HAP-1 (cell line): ENCODE results near the gene DLG5.

Experiments
- DNase-seq, 2 experiments: peaks; one replicate each; pipeline ENCODE4 v3.0.0-alpha.2; 2016 to 2020; ENCODE audit warnings: low spot score in 2 of 2
- H3K27me3 ChIP-seq: fragments of 250-450 bp; sonication (Bioruptor Pico); 2 replicates; pipeline ENCODE4 v1.5.1; 2020; ENCODE audit warnings: low read depth, mild to moderate bottlenecking, moderate library complexity
- H3K36me3 ChIP-seq: fragments of 250-450 bp; sonication (Bioruptor Pico); replicated peaks from 2 replicates; pipeline ENCODE4 v1.5.1; 2020; ENCODE audit warnings: mild to moderate bottlenecking
- H3K4me1 ChIP-seq: fragments of 250-450 bp; sonication (Bioruptor Pico); 2 replicates; pipeline ENCODE4 v1.5.1; 2020; ENCODE audit warnings: mild to moderate bottlenecking
- H3K4me3 ChIP-seq: fragments of 250-450 bp; sonication (Bioruptor Pico); 2 replicates; pipeline ENCODE4 v1.5.1; 2020; ENCODE audit warnings: mild to moderate bottlenecking, moderate library complexity
- H3K9me3 ChIP-seq: fragments of 250-450 bp; sonication (Bioruptor Pico); 2 replicates; pipeline ENCODE4 v1.5.1; 2020; ENCODE audit warnings: mild to moderate bottlenecking, moderate library complexity
- in situ Hi-C: fragments of 300-500 bp; cut with MboI; formaldehyde crosslinking; loops from 3 replicates; pipeline ENCODE4 v1.14.3; 2020; ENCODE audit warnings: low sequenced_read_pairs, inconsistent platforms, mixed read lengths

The DLG5 gene

DNA sequence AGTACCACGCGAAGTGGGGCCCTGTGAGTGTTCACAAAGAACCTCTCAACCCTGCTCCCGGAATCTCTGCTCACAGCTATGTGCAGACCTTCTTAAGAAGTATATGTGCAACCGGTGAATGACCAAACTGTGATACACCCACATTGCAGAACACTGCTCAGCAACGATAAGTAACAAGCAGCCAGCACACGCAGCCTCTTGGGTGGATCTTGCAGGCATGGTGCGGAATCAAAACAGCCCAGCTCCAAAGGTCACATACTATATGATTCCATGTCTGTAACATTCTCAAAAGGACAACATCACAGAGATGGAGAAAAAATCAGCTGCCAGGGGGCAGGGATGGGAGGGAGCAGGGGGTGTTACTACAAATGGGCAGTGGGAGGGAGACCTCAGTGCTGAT, 101.6 kb downstream of the DLG5 start:
- Histone ChIP-seq H3K27me3 (no peaks in the 10 kb centered on the region), H3K36me3 (peaks cover 11% of the 10 kb centered on the region), H3K4me3 (no peak overlapping the region), H3K4me1 (no peaks in the 10 kb centered on the region), H3K9me3 (no peaks in the 10 kb centered on the region)
- no peak for DNase-seq
- in situ Hi-C loops, result no loop called here

DNA sequence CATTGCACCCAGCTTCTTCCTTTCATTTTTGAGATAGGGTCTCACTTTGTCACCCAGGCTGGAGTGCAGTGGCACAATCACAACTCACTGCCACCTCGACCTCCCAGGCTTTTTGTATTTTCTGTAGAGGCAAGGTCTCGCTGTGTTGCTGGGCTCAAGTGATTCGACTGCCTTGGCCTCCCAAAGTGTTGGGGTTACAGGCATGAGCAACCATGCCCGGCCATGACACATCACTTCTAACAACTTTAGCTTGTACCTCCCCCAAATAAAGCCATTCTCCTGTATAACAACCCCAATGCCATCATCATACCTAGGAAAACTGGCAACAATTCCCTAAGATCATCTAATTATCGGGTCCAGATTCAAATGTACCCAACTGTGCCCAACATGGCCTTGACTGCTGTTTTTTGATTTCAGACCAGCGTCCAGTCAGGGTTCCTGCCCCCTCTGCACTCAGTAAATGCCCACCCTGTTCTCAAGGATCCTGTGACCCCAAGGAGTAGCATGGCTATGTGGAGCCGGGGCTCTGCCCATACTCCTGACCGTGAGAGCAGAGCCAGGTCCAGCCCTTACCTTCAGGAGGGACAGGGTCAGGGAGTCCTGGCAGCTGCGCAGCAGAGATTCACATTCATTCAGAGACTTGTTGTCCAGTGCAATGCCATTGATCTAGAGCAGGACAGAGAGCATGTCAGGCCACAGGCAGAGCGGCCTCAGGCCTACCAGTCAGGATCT, 102.6 kb downstream of the DLG5 start:
- no peaks in the 10 kb centered on the region for H3K27me3 ChIP-seq
- DNase-seq, result no peak
- no peaks in the 10 kb centered on the region for H3K4me1 ChIP-seq
- no peaks in the 10 kb centered on the region for H3K9me3 ChIP-seq
- in situ Hi-C loops, result no loop called here
- no peak overlapping the region for H3K4me3 ChIP-seq
- H3K36me3 ChIP-seq, result peaks cover 8% of the 10 kb centered on the region

DNA sequence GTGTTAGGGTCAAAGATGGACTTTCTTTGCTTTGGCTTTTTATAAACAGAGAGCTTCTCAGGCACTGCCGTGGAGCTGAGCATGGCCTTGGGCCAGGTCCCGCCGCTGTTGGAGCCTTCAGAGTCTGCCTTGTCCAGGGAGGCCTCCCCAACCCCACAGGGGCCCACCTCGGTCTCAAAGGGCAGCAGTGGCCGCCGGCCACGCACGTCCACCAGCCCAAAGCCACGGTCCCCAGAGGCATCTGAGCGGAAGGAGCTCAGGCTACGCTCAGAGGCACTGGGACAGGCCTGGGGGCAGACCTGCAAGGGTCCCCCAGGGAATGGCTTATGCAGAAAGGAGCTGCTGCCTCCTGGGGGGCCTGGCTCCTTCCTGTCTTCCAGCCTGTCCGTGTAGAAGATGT, 105.0 kb downstream of the DLG5 start:
- Histone ChIP-seq H3K36me3 (peaks cover 23% of the 10 kb centered on the region), H3K27me3 (no peaks in the 10 kb centered on the region), H3K9me3 (no peaks in the 10 kb centered on the region), H3K4me3 (no peak overlapping the region), H3K4me1 (no peaks in the 10 kb centered on the region)
- DNase-seq, result no peak
- in situ Hi-C loops, result no loop called here

DNA sequence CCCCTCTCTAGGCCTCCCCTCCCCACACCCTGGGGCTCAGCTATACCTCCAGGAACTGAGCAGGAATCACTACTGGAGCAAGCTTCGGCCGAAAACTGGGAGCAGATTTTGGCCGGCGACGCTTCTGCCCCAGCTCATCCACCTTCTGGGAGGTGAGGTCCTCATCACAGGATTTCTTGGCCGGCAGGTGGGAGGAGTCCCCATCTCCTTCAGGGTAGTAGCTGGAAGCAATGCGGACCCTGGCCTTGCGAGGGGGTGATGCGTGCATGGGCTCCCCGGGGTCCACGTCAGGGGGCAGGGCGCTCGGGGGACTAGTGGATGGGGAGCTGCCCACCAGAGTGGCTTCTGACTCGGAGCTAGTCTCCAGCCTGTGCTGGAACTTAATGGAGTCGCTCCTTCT, 105.5 kb downstream of the DLG5 start:
- H3K27me3 ChIP-seq, result no peaks in the 10 kb centered on the region
- H3K4me3 ChIP-seq, result no peak overlapping the region
- no peak for DNase-seq
- peaks cover 26% of the 10 kb centered on the region for H3K36me3 ChIP-seq
- H3K9me3 ChIP-seq, result no peaks in the 10 kb centered on the region
- no peaks in the 10 kb centered on the region for H3K4me1 ChIP-seq
- in situ Hi-C loops, result no loop called here

DNA sequence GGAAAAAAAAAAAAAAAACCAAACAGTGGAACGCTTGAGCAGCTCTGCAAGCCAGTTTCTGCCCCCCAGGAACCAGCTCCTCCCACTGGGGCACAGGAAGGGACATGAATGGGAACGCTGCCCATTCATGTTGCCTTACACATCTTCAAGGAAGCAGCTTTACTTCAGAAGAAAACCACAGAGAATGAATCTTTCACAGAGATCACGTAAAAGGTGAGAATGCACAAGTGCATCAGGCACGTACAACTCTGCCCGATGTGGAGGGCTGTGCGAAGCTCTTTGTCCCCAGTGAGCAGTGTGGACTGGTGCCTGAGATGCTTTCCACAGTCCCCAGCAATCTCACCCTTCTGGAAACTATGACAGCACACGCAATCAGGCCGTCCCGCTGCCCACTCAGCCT, 106.2 kb downstream of the DLG5 start:
- H3K4me1 ChIP-seq, result no peaks in the 10 kb centered on the region
- no peak for DNase-seq
- no peaks in the 10 kb centered on the region for H3K27me3 ChIP-seq
- peaks cover 30% of the 10 kb centered on the region for H3K36me3 ChIP-seq
- no peaks in the 10 kb centered on the region for H3K9me3 ChIP-seq
- H3K4me3 ChIP-seq, result no peak overlapping the region
- in situ Hi-C loops, result no loop called here

DNA sequence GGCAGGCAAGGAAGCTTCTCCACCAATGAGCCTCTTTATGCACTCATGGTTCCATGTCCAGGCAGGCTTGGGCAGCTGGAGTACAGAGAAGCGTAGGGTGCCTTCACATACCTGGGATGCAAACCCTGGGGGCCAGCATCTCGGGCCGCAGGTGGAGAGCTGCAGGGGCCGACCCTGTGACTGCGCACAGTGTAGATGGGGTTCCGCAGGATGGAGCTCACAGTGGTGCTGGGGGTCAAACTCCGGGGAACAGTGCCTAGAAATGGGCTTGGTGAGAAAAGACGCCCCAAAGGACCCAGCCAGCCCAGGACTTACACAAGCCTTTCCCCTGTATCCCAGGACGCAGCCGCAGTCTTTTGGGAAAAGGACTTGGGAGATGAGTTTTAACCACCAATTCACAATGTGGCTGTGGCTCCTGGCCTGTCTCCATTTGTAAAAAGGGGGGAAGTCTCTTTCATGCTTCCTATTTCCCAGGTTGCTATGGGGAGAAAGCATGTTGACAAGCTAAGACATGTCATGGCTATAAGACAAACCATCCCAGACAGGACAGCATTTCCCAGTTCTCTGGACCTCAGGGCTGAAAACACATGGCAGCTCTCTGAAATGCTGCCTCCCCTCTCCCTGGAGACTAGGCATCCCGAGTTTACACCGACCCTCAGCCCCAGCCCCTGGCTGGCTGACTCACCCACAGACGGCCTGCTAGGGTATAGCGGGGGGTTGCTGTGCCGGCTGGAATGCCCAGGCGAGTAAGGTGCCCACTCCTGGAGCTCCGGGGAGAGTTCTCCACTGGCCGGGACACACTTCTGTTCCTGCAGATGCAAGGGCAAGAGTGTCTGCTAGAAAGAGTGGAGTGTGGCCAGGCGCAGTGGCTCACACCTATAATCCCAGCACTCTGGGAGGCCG, 107.1 kb downstream of the DLG5 start:
- in situ Hi-C loops, result no loop called here
- peaks cover 34% of the 10 kb centered on the region for H3K36me3 ChIP-seq
- H3K4me3 ChIP-seq, result no peak overlapping the region
- H3K9me3 ChIP-seq, result no peaks in the 10 kb centered on the region
- no peaks in the 10 kb centered on the region for H3K27me3 ChIP-seq
- no peaks in the 10 kb centered on the region for H3K4me1 ChIP-seq
- DNase-seq, result no peak

DNA sequence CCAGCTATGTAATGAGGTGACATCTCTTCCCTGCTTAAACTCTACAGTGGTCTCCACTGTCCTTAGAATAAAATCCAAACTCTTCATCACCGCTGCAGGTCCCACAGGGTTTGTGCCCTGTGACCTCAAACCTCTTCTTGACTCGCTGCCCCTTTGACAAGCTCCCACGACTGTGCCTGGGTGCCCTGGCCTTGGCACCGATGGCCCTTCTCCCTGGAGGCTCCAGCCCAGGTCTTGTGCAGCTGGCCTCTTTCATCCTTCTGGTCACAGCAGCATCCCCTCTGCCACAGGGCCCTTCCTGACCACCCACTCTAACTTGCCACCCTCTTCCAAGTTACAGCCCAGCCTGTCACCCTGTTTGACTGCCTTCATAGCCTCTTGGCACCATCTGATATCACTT, 108.2 kb downstream of the DLG5 start:
- no peaks in the 10 kb centered on the region for H3K27me3 ChIP-seq
- in situ Hi-C loops, result no loop called here
- peaks cover 34% of the 10 kb centered on the region for H3K36me3 ChIP-seq

DNA sequence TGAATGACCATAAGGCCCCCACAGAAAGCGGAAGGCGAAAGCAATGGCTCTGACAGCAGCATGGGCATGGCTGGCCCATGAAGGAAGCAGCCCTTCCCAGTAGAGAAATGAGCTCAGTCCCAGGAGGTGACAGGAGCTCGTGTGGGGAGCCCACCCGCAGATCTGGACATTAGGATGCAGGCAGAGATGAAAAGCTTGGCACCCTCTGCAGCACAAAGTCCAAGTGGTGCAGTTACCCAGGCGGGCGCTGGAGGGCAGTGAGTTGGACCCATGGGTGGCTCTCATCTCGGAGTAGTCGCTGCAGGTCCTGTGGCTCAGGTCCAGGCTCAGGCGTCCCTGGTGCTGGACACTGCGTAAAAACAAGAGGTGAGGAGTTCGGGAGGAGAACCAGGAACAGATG, 109.0 kb downstream of the DLG5 start:
- H3K4me1 ChIP-seq, result no peaks in the 10 kb centered on the region
- H3K36me3 ChIP-seq, result peaks cover 34% of the 10 kb centered on the region
- in situ Hi-C loops, result no loop called here
- H3K9me3 ChIP-seq, result no peaks in the 10 kb centered on the region
- no peaks in the 10 kb centered on the region for H3K27me3 ChIP-seq
- H3K4me3 ChIP-seq, result no peak overlapping the region
- DNase-seq, result no peak

More for the DNA sequence above, 108.2 kb downstream of the DLG5 start:
- DNase-seq, result no peak
- H3K4me3 ChIP-seq, result no peak overlapping the region
- no peaks in the 10 kb centered on the region for H3K4me1 ChIP-seq
- H3K9me3 ChIP-seq, result no peaks in the 10 kb centered on the region

DNA sequence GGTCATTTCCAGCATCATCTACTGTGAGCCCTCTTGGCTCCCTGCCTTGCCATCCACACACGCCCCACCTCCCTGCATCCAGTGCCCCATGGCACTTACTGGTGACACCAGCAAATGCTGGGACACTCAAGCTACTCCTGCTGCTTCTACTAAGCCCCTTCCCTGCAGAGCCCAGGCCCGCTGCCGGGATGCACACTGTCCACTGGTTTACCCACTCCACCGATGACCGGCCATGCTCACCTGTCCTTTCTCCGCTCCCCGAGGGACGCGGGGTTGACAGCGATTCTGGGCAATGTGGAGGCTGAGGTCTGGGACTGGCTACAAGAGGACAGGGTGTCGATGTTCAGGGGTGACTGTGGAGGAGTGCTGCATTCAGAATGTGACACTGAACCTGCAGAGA, 110.2 kb downstream of the DLG5 start:
- DNase-seq, result no peak
- peaks cover 42% of the 10 kb centered on the region for H3K36me3 ChIP-seq
- no peaks in the 10 kb centered on the region for H3K9me3 ChIP-seq
- H3K4me3 ChIP-seq, result no peak overlapping the region
- in situ Hi-C loops, result no loop called here
- no peaks in the 10 kb centered on the region for H3K4me1 ChIP-seq
- no peaks in the 10 kb centered on the region for H3K27me3 ChIP-seq

DNA sequence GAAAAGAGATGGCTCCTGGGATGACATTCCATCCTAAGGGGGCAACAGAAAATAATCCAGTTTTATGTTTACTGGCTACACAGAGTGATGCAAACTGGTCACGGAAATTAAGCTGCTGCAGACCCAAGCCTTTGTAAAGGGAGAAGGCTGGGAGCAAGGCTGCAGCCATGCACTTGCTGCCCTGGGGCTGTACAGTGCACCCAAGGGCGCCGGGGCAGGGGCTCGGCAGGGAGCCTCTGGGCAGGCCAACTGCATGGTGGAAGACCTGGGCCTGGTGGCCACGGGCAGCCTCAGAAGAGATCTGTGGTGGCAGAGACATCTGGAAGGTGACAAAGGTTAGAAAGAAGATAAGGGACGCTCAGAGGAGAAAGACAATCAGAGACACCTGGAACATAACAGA, 113.8 kb downstream of the DLG5 start:
- peaks cover 48% of the 10 kb centered on the region for H3K36me3 ChIP-seq
- no peaks in the 10 kb centered on the region for H3K4me1 ChIP-seq
- in situ Hi-C loops, result no loop called here
- no peak overlapping the region for H3K4me3 ChIP-seq
- H3K9me3 ChIP-seq, result no peaks in the 10 kb centered on the region
- DNase-seq, result no peak
- H3K27me3 ChIP-seq, result no peaks in the 10 kb centered on the region

DNA sequence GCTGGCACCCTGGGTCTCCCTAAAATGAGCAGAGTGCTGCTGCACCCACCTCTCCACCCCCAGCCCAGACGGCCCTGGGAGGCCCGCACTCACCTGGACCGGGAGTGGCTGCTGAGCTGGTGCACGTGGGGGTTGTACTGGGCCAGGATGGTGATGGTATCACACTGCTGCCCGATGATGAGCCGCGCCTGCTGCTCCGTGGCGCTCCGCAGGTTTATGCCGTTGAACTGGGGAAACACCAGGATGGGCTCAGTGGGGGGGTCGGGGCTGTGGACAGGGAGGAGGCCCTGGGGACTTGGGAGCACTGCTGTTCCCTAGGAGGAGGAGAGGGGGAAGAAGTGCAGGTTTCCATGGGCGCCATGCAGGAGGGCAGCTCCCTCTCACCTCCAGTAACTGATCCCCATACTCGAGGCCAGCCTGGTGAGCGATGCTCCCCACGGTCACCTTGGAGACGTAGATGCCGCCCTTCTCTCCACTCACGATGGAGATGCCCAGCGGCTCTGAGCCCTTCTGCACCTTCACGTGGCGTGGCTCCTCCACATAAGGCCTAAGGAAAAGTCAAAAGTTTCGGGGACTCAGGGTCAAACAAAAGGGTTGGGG, 114.6 kb downstream of the DLG5 start:
- no peaks in the 10 kb centered on the region for H3K9me3 ChIP-seq
- in situ Hi-C loops, result no loop called here
- no peak for DNase-seq
- no peaks in the 10 kb centered on the region for H3K27me3 ChIP-seq
- peaks cover 48% of the 10 kb centered on the region for H3K36me3 ChIP-seq
- H3K4me1 ChIP-seq, result no peaks in the 10 kb centered on the region
- H3K4me3 ChIP-seq, result no peak overlapping the region

DNA sequence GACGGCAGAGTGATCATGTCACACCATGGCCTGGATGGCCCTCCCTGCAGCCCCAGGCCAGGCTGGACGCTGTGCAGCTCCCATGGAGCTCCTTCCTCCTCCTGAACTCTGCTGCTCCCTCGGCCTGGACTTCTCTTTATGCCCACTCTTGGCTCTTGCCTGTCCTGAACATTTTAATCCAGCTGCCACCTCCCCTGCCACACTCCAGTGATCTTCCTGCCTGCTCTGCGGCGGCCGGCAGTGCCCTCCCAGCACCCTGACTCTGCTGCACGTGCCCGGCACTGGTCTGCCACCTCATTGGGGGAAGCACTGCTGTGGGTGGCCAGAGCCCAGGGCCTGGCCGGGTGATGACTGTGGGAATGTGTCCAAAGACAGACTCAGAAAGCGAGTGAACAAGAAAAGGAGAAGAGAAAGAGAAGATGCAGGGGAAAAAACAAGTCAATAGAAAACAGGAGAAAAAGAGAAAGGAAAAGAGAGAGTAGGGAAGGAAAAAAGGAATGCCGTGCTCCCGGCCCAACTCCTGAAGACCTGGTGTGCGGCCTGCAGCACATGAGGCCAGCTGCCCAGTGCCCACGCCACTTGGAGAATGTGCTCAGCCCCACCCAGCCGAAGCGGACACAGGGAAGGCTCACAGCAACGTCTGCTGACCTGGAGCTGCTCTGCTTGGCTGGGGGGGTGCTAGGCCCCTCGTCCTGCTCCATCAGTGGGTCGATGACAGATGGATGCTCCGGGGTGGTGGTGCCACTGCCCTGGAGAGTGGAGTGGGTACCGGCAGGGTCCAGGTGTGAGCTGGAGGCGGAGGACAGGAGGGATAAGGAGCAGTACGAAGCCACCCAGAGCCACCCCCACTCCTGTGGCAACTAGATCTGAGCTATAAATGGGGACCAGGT, 115.9 kb downstream of the DLG5 start:
- Histone ChIP-seq H3K9me3 (no peaks in the 10 kb centered on the region), H3K27me3 (no peaks in the 10 kb centered on the region), H3K36me3 (peaks cover 46% of the 10 kb centered on the region), H3K4me3 (no peak overlapping the region), H3K4me1 (no peaks in the 10 kb centered on the region)
- in situ Hi-C loops, result no loop called here
- no peak for DNase-seq

DNA sequence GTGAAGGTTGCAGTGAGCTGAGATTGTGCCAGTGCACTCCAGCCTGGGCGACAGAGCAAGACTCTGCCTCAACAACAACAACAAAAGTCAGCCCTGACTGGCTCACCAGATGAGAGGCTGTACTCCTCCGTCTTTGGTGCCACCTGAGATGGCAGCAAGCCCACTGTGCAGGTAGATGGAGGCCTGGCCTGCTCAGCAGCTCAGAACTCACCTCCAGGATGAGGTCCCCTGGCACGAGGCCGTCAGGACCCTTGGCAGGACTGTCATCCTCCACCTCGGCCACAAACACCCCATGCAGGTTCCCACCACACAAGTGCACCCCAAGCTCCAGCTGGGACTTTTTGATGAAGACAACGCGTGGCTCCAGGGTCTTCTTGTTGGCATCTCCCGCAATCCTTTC, 117.2 kb downstream of the DLG5 start:
- Histone ChIP-seq H3K27me3 (no peaks in the 10 kb centered on the region), H3K4me1 (no peaks in the 10 kb centered on the region), H3K36me3 (peaks cover 53% of the 10 kb centered on the region), H3K4me3 (no peak overlapping the region), H3K9me3 (no peaks in the 10 kb centered on the region)
- no peak for DNase-seq
- in situ Hi-C loops, result no loop called here
